Mucosa of stomach (tissue), 1 donor: ENCODE results near the gene IFI27.
A peak's percentile ranks its signal among the peaks of the same experiment; 100 is the strongest.

ENCODE experiments used
- H3K27me3 ChIP-seq: one replicate; pipeline ENCODE4 v1.7.0; 2013; ENCODE audit warnings: mild to moderate bottlenecking, low read length; ENCODE audit not compliant: control insufficient read depth, insufficient read depth
- H3K36me3 ChIP-seq: one replicate; pipeline ENCODE4 v1.7.0; 2013; ENCODE audit warnings: low read length; ENCODE audit not compliant: control insufficient read depth, insufficient read depth
- H3K4me1 ChIP-seq: one replicate; pipeline ENCODE4 v1.7.0; 2013; ENCODE audit warnings: mild to moderate bottlenecking, low read length; ENCODE audit not compliant: control insufficient read depth, insufficient read depth
- H3K4me3 ChIP-seq: one replicate; pipeline ENCODE4 v1.7.0; 2013; ENCODE audit warnings: low read length
- H3K9ac ChIP-seq: one replicate; pipeline ENCODE4 v1.7.0; 2013; ENCODE audit warnings: mild to moderate bottlenecking, low read length, moderate library complexity
- H3K9me3 ChIP-seq: one replicate; pipeline ENCODE4 v1.7.0; 2013; ENCODE audit warnings: mild to moderate bottlenecking, low read length, moderate library complexity; ENCODE audit not compliant: control insufficient read depth
- donor health status: Pancreatic carcinoma.

IFI27 gene

DNA sequence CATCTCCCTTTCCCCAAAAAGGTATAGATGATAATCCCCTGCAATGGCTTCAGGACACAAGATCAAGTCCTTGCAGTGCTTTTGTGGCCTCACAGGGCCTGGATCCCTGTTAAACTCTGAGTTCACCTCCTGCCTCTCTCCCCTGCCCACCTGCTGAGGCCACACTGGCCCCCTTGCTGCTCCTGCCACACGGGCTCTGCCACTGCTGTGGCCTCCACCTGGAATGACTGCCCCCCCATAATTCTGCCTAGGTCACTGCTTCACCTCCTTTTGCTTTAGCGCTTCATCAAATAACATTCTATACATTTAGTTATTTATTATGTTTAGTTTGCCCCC is 653 bp upstream of the IFI27 start:
- Histone ChIP-seq H3K27me3 (peaks cover 3% of the 10 kb centered on the region), H3K4me1 (peaks cover 52% of the 10 kb centered on the region), H3K9me3 (no peaks in the 10 kb centered on the region), H3K9ac (peak overlapping the region; percentile 97), H3K36me3 (no peaks in the 10 kb centered on the region), H3K4me3 (no peak overlapping the region)

DNA sequence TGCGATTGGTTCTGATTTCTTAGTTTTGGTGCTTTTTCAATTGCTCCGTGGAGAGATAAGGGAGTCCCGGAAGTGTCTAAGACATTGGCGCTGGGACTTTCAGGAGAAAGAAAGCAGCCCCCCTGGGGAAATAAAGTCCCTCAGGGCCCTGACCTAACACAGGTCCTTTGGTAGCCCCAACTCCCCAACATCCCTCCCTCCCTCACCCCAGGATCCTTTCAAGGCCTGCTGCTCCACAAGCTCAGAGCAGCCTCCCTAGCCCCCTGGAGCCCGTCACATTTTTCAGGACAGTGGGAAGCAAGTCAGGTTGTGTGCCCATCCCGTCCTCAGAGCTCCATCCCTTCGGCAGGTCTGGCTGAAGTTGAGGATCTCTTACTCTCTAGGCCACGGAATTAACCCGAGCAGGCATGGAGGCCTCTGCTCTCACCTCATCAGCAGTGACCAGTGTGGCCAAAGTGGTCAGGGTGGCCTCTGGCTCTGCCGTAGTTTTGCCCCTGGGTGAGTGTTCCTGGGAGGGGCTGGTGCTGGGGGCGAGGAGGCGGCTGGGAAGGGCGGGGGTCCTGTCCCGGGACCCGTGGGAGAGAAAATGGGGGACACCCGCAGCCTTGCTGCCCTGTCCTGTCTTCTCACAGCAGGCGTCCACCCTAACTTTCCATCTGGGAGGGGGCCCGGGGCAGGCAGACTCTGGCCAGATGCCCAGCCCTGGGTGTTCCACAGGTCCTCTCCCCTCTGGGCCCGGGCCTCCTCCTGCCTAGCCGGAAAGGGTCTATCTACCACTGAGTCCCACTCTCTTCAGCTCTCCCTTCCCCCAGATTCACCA is 950 bp downstream of the IFI27 start:
- Histone ChIP-seq H3K9ac (peak overlapping the region; percentile 97), H3K4me3 (peak overlapping the region; percentile 72), H3K36me3 (no peaks in the 10 kb centered on the region), H3K4me1 (peaks cover 61% of the 10 kb centered on the region), H3K9me3 (no peaks in the 10 kb centered on the region), H3K27me3 (peaks cover 3% of the 10 kb centered on the region)

DNA sequence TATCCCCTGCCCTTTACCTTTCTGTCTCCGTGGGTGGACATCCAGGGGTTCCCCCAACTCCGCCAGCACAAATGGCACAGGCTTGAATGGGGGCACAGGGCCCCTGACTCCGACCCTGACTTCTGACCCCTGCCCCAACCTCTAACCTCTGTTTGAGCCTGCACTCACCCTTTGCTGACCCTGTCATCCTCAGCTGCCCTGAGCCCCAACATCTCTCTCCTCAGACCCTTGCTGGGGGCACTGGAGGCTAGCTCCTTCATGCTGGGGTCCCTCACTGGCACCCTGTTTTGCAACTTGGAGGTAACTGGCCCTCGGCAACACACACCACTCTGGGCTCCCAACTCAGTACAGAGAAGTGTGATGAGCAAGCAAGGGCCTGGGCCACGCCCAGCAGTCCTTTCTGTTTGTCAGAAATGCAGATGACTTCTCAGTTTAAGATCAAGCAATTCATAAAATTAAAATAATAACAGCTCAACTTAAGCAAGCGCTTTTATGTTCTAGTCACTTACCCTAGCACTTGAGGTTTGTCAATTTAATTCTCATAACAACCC is 2.1 kb downstream of the IFI27 start:
- H3K9ac ChIP-seq, result peak overlapping the region; percentile 97

DNA sequence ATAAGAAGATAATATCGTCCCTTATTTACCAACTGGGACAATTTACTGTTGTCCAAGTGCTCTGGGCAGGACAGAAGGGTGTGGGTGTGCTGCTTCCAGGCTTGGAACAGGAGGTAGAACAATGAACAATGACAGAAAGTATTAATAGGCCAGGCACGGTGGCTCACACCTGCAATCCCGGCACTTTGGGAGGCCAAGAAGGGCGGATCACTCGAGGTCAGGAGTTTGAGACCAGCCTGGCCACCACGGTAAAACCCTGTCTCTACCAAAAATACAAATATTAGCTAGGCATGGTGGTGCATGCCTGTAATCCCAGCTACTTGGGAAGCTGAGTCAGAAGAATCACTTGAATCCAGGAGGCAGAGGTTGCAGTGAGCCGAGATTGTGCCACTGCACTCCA is 2.5 kb downstream of the IFI27 start:
- Histone ChIP-seq H3K4me3 (no peak overlapping the region), H3K9me3 (no peaks in the 10 kb centered on the region), H3K4me1 (peaks cover 61% of the 10 kb centered on the region), H3K9ac (peak overlapping the region; percentile 97), H3K36me3 (no peaks in the 10 kb centered on the region), H3K27me3 (peaks cover 3% of the 10 kb centered on the region)

More for the DNA sequence above, 2.1 kb downstream of the IFI27 start:
- Histone ChIP-seq H3K36me3 (no peaks in the 10 kb centered on the region), H3K4me1 (peaks cover 61% of the 10 kb centered on the region), H3K27me3 (peaks cover 3% of the 10 kb centered on the region), H3K9me3 (no peaks in the 10 kb centered on the region), H3K4me3 (no peak overlapping the region)

DNA sequence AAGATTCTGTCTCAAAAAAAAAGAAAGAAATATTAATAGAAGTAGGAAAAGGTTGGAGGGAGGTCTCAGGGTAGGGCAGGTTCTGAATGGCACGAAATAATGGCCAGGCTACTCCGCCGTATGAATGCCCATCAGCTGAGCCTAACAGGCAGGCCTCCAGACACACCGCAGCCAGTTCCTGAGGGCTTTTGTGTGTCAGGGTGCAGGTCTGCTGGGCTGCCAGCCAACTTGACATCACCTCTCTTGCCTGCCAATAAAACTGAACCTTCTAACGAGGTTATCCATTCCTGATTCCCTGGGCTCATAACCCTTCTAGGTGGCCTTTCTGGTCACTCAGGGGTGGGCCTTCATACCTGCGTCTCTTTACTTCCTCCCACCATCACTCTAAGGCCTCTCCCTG is 3.0 kb downstream of the IFI27 start:
- H3K36me3 ChIP-seq, result no peaks in the 10 kb centered on the region
- no peak overlapping the region for H3K9ac ChIP-seq
- H3K27me3 ChIP-seq, result peaks cover 3% of the 10 kb centered on the region
- H3K4me3 ChIP-seq, result no peak overlapping the region
- H3K4me1 ChIP-seq, result peaks cover 61% of the 10 kb centered on the region
- no peaks in the 10 kb centered on the region for H3K9me3 ChIP-seq

GRCh38 chr14:94113908-94114588 is 3.5 kb downstream of the IFI27 start:
- Histone ChIP-seq H3K36me3 (no peaks in the 10 kb centered on the region), H3K9ac (no peak overlapping the region), H3K9me3 (no peaks in the 10 kb centered on the region), H3K27me3 (peaks cover 3% of the 10 kb centered on the region), H3K4me3 (no peak overlapping the region), H3K4me1 (peaks cover 60% of the 10 kb centered on the region)

GRCh38 chr14:94114589-94115057 is 4.1 kb downstream of the IFI27 start:
- peaks cover 3% of the 10 kb centered on the region for H3K27me3 ChIP-seq
- H3K9ac ChIP-seq, result no peak overlapping the region
- H3K9me3 ChIP-seq, result no peaks in the 10 kb centered on the region
- no peak overlapping the region for H3K4me3 ChIP-seq
- no peaks in the 10 kb centered on the region for H3K36me3 ChIP-seq
- H3K4me1 ChIP-seq, result peaks cover 55% of the 10 kb centered on the region

DNA sequence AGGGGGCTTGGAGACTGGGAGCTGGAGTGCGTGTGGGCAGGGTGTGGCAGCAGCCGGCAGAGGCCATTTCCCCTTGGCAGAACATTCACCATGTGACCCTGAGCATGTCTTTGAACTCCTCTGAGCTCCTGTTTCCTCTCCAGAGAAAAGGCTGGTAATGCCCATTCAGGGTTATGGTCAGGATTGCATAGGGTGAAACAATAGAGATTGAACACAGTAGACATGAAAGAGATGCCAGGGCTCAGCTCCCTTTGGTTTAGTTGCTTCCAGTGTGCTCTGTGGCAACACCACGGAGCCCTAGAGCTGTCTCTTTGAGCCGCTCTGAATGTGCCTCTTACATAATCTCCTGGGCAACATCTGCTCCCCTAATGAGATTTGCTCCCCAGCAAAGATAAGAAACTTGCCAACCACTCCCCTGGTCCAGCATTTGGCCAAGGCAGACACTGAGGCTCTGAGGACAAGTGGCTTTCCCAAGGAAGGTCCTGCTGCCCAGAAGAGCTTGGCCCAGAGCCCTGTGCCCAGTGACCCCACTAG is 4.6 kb downstream of the IFI27 start:
- Histone ChIP-seq H3K36me3 (no peaks in the 10 kb centered on the region), H3K4me3 (no peak overlapping the region)

GRCh38 chr14:94115631-94116030 is 5.1 kb downstream of the IFI27 start:
- no peak overlapping the region for H3K9ac ChIP-seq
- H3K4me3 ChIP-seq, result no peak overlapping the region
- peaks cover 3% of the 10 kb centered on the region for H3K27me3 ChIP-seq
- H3K4me1 ChIP-seq, result peaks cover 45% of the 10 kb centered on the region
- no peaks in the 10 kb centered on the region for H3K9me3 ChIP-seq
- no peaks in the 10 kb centered on the region for H3K36me3 ChIP-seq

More for the DNA sequence above, 4.6 kb downstream of the IFI27 start:
- H3K9ac ChIP-seq, result no peak overlapping the region
- H3K9me3 ChIP-seq, result no peaks in the 10 kb centered on the region
- peaks cover 3% of the 10 kb centered on the region for H3K27me3 ChIP-seq
- peaks cover 50% of the 10 kb centered on the region for H3K4me1 ChIP-seq

DNA sequence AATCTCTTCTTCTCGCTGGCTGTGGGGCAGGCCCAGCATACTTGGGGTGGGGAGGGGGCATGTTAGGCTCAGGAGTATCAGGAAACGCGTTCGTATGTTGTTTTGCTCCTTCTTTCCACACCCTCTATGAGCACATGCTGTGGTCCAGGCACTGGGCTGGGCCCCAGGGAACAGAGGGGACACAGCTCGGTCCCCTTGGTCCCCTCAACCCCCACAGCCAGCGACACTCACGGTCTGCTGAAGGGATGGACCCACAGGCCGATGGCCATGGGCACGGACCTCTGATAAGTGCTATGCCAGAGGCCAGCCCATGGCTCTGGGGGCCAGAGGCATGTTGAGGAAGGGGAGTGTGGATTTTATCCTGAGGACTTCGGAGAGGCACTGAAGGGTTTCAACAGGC is 6.2 kb downstream of the IFI27 start:
- Histone ChIP-seq H3K4me3 (no peak overlapping the region), H3K27me3 (peaks cover 3% of the 10 kb centered on the region), H3K9me3 (no peaks in the 10 kb centered on the region), H3K9ac (no peak overlapping the region), H3K36me3 (no peaks in the 10 kb centered on the region), H3K4me1 (peaks cover 38% of the 10 kb centered on the region)

- peaks cover 28% of the 10 kb centered on the region for H3K4me1 ChIP-seq
- no peak overlapping the region for H3K9ac ChIP-seq
- no peaks in the 10 kb centered on the region for H3K36me3 ChIP-seq
- H3K27me3 ChIP-seq, result peaks cover 3% of the 10 kb centered on the region
- no peak overlapping the region for H3K4me3 ChIP-seq
- H3K9me3 ChIP-seq, result no peaks in the 10 kb centered on the region
Measured at GRCh38 chr14:94117856-94118255, 7.3 kb downstream of the IFI27 start.

DNA sequence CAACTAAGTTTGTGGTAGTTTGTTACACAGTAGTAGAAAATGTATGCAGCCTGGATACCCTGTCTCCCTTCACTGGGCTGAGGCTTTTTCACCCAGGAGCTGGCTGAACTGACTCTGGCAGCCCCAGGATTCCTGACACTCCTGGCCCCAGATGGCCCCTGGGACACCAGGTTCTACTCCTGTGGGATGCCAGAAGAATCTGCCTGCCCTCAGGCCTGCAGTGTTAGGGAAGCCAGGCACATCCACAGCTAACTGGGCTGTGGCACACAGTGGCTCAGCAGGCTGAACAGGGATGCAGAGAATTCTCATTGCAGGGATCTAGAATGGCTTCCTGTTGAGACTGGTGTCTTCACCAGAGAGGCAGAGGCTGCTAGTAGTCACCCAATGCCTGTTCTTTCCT is 8.5 kb downstream of the IFI27 start:
- no peaks in the 10 kb centered on the region for H3K9me3 ChIP-seq
- H3K27me3 ChIP-seq, result no peaks in the 10 kb centered on the region
- H3K4me1 ChIP-seq, result peaks cover 17% of the 10 kb centered on the region
- no peak overlapping the region for H3K4me3 ChIP-seq
- no peak overlapping the region for H3K9ac ChIP-seq
- H3K36me3 ChIP-seq, result no peaks in the 10 kb centered on the region
